NCI-H2029 treated with DMSO at 0.1 percent for 48 hours (cell line): ENCODE measurements around the gene SRSF2.
"Not testable (repeated sequence)": the region's sequence is repeated elsewhere in the genome, so short reads cannot be mapped to it uniquely, and the experiment has no call there.

Experiments used
- DNase-seq: peaks from one replicate; lab custom pipeline; 2025; lab: John Stamatoyannopoulos, UW

The SRSF2 gene

GRCh38 chr17:76700617-76701470 is 36.3 kb downstream of the SRSF2 start:
- DNase-seq: no peak

- no peak for DNase-seq
Observed at GRCh38 chr17:76700270-76700616, 36.9 kb downstream of the SRSF2 start.

GRCh38 chr17:76698466-76698977 is 38.6 kb downstream of the SRSF2 start:
- DNase-seq: not testable (repeated sequence)

- DNase-seq: no peak
Observed at GRCh38 chr17:76697702-76698465, 39.2 kb downstream of the SRSF2 start.

- DNase-seq: no peak
Observed at GRCh38 chr17:76696763-76697701, 40.1 kb downstream of the SRSF2 start.

- DNase-seq: no peak
Observed at GRCh38 chr17:76695059-76695831, 41.9 kb downstream of the SRSF2 start.

GRCh38 chr17:76691379-76692191 is 45.5 kb downstream of the SRSF2 start:
- DNase-seq: no peak

GRCh38 chr17:76690596-76691280 is 46.4 kb downstream of the SRSF2 start:
- DNase-seq: no peak

- no peak for DNase-seq
Observed at GRCh38 chr17:76689859-76690258, 47.3 kb downstream of the SRSF2 start.

GRCh38 chr17:76688165-76688622 is 48.9 kb downstream of the SRSF2 start:
- DNase-seq: no peak

- no peak for DNase-seq
Observed at GRCh38 chr17:76687298-76688164, 49.6 kb downstream of the SRSF2 start.

- no peak for DNase-seq
Observed at GRCh38 chr17:76686538-76687297, 50.4 kb downstream of the SRSF2 start.

GRCh38 chr17:76685846-76686245 is 51.3 kb downstream of the SRSF2 start:
- no peak for DNase-seq

- no peak for DNase-seq
Observed at GRCh38 chr17:76685366-76685765, 51.8 kb downstream of the SRSF2 start.

GRCh38 chr17:76684756-76685155 is 52.4 kb downstream of the SRSF2 start:
- no peak for DNase-seq
